NOMO-1 treated with dmso at 0.1 percent for 144 hours (cell line): Measurements from ENCODE around the gene ACOT11.

Experiments
- DNase-seq: peaks from one replicate; lab custom pipeline; 2025; ENCODE audit not compliant: unreplicated experiment; lab: John Stamatoyannopoulos, UW

ACOT11 gene

DNA sequence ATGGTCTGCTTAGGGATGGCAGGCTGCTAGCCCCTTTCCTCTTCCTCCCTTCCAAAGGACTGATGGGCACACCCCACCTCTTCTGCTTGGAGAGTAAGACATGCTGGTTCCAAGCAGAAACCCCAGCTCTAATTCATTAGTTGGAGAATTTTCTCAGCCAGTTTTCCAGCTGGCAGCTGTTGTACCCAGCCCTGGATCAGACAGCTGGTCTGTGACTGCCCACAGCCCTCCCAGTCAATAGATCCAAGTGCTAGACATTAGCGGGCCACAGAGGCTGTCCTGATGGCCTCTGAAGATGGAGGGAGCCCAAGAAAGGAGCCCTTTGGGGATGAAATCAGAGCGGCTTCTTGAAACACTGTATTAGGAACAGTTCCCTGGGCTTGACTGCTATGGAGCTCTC is 35.8 kb downstream of the ACOT11 start:
- no peak for DNase-seq

DNA sequence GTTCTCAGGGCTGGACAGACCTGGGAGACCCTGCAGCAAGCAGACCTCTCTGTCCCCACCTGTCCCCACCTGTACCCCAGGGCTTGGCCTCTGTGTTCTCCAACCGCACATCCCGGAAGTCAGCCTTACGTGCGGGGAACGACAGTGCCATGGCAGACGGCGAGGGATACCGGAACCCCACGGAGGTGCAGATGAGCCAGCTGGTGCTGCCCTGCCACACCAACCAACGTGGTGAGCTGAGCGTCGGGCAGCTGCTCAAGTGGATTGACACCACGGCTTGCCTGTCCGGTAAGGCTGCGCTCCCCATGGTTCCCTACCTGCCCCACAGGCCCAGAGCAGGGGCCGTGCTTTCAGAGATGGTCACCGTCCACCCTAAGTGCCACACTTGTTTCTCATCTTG is 36.5 kb downstream of the ACOT11 start:
- no peak for DNase-seq

DNA sequence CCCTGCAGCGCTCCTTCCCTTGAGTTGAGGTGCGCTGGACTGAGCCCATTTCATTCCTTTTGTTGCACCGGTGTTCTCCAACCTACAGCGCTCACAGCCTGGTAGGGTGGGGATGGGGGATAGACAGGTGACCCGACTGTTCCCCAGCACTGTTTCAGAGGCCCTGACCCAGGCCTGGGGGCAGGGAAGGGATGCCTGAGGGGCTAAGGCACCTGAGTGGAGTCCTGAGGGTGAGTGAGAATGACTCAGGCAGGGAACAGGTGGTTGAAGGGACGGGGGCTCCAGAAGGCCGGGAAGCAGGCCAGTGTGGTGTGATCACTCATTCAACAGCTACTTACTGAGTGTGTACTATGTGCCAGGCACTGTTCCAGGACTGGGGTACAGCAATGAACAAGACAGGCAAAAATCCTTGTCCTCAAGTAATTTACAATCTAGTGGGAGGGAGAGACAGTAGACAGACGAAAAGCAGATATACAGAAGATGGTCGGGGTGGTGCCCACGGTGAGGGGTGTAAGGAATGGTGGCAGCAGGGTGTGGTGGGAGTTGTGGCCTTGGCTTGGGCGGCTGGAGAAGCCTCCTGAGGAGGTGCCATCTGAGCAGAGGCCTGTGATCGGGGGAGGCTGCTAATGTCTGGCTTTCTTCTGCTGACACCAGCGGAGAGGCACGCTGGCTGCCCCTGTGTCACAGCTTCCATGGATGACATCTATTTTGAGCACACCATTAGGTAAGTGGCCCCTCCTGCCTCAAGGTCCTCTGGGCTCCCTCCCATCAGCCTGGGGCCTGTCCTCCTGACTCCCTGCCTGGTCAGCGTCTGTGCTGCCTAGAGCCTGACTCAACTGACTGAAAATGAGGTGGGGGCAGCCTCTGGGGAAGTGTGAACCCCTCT is 37.4 kb downstream of the ACOT11 start:
- DNase-seq = no peak

DNA sequence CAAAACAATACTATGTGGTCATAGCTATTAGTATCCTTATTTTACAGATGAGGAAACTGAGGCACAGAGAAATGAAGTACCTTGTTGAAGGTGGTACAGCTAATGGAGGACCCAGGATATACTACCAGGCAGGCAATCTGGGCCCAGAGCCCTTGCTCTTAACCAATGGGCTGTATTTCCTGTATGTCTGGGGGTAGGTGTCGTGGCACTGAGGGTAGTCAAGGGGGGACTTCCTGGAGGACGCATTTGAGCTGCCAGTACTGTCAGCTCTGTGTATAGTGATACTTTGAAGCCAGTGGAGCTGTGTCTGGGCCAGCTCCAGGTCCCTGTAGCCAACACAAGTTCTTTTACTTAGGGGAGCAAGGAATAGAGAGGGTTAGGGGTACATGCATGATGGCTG is 40.3 kb downstream of the ACOT11 start:
- no peak for DNase-seq

DNA sequence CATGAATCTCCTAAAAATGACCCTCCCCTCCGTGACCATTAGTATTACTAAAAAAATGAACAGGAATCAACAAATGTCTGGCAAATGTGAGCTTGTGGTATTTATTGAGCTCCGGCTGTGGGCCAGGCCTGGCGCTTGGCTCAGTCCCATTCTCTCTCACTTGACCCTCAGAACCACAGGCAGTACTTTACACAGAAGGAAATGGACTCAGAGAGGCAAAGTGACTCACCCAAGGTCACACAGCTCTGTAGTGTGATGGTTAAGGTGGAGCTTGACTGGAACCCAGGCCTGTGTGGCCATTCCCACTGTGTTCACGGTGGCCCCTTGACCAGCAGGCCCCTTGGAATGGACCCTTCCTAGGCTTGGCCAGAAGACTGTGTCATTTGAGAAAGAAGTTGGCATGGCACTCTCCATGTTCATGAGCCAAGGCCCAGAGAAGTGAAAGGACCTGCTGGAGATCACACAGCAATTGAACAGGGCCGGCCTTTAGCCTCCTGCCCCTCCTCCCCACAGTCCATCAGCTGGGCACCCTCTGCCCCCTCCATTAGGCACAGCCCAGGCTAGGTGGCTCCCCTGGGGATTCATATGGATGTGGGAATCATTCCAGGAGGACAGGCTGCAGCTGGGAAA is 43.2 kb downstream of the ACOT11 start:
- no peak for DNase-seq

DNA sequence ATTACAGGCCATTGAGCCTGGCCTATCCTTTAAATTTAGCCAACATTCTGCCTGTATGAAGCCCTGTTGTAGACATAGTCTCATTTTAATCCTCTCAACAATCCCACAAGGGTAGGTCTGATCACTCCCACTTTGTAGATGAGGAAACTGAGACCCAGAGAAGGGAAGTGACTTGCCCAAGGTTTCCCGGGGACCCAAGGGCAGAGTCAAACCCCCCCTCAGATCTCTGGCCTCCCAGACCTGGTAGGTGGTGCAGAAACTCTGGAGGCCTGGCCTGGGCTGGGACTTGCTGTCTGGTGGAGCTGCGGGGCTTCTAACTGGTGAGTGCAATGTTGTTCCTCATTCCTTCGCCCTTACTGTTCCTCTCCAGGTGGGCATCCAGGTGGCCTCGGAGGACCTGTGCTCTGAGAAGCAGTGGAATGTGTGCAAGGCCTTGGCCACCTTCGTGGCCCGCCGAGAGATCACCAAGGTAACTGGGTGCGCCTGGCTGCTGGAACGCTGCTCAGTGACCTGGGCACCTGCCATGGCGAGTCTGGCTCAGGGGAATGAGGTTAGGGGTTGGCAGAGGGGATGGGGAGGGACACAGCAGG is 45.6 kb downstream of the ACOT11 start:
- no peak for DNase-seq

DNA sequence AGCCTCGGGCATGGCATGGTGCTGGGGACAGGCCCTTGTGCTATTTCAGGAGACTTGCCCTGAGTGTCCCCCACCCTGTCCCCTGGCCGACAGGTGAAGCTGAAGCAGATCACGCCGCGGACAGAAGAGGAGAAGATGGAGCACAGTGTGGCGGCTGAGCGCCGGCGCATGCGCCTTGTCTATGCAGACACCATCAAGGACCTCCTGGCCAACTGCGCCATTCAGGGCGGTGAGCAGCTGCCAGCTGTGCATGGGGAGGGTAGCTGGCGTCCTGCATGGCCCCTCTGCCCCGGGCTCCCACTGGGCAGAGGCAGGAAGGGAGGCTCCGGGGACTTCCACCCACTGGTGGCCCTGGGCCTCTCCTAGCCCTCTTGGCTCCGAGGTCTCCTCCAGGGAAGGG is 46.4 kb downstream of the ACOT11 start:
- DNase-seq = no peak

DNA sequence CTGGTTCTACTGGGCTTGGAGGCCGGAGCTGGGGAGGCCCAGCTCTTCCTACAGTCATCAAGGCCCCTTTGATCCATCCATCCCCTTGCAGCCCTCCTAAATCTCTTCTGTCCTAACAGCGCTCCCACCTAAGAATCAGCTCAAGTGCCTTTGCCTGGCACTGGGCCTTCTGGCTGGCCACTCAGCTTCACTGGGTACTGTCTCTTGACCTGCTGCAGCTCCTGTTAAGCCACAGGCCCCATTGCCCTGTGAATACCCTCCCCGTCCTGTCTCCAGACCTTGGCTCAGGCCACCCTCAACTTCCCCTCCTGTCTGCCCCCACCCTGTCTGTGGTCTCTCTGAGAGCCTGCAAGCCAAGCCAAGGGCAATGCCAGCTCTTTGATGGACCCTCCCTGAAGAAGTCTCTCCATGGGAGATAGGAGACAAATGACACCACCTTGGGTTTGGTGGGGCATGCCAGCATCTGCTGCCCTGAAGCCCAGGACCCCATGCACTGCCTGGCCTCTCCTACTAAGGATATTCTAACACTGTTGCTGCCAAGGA is 48.0 kb downstream of the ACOT11 start:
- no peak for DNase-seq

DNA sequence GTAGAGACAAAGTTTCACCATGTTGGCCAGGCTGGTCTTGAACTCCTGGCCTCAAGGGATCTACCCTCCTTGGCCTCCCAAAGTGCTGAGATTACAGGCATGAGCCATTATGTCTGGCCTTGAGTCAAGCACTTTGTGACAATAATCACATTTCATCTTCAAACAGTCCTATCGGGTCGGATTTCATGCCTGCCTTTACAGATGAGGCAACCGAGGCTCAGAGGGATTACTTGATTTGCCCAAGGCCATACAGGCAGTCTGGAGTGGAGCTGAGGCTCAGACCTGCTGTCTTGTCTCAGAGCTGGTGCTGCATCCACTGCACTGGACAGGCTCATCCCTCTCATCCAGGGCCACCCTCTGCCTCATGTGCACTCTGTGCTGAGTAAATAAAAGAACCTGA is 48.7 kb downstream of the ACOT11 start:
- DNase-seq = no peak

DNA sequence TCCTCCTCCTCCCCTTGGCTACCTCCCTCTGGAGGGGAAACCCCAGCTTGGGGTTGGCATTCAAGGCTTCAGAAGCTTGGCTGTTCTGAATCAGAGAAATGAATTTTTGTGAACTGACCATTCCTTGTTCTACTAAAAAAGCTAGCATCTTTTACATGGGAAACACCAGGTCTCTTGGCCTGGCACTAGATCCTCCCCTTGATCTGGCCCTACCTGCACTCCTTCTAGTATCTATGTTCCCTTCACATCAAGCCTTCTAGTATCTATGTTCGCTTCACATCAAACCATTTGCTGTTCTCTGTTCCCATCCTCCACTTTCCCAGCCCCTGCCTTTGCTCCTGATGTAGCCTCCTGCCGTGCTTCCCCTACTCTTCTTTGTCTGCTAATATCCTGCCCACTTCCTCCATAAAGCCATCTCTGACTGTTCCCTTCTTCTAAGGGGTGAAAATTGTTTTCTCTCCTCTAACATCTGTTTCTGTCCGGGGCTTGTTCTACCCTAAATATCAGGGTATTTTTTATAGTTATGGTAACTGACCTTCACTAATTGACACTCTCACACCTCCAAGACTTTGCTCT is 49.5 kb downstream of the ACOT11 start:
- no peak for DNase-seq

DNA sequence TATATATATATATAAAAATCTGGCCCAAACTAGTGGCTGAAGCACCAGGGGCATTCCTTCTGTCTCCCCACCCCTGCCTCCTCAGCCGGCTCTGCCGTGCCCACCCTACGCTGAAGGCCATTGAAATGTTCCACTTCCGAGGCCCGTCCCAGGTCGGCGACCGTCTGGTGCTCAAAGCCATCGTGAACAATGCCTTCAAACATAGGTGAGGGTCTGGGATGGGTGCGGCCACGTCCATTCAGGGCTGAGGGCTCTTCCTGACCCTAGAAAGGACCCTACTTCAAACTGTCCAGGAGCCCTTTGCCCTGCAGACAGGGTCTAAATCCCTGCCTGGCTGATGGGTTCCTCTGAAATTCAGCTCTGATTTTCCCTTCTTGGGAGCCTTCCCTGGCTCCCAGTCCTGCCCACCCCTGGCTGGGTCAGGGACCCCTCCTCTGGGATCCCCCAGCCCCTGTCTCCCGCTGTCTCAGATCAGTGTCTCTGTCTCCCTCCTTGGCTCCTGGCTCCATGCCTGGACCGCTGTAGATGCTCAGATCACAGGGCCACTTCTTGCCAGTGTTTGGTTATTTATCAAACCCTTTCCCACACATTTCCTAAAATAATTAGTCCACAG is 51.3 kb downstream of the ACOT11 start:
- DNase-seq = no peak

DNA sequence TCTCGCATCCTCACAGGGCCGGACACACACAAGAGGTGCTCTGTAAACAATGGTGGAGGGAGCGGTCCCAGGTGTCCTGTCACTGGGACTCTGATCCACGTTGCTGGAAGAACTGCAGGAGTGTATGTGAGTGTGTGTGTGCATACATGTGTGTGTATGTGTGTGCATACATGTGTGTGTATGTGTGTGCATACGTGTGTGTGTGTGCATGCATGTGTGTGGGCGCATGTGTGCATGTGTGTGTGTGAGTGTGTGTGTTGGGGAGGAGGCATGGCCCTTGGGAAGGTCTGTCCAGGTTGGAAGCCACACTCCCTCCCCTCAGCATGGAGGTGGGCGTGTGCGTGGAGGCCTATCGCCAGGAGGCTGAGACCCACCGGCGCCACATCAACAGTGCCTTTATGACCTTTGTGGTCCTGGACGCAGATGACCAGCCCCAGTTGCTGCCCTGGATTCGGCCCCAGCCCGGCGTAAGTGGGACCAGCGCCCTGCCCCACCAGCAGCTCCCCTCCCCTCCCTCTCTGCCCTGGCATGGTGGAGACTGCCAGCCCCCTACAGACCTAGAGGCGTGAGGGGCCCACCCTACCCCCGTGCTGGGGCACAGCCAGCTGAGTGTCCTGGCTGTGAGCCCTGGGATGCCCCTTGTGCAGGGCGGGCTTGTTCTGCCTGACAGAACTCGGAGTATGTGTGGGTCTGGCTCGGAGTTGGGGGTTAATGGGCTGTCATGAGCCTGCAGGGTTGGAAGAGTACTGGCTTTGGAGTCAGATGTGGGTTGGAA is 53.1 kb downstream of the ACOT11 start:
- no peak for DNase-seq

DNA sequence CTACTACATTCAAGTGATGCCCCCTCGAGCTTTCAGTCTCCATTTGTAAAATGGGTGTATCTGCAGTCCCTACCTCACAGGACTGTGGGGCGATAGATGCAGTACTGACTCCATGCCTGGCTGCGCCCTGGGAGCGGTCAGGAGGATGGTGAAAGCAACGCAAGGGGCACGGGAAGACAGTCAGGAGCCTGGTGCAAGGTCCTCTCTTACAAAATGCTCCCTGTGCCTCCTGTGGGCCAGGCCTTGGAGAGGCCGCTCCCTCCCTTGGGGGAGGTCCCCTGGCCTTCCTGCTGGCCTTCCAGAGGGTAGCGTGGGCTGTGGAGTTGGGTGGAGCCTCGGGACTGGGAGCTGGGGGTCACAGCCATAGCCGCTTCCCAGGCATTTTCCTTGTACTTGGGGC is 53.7 kb downstream of the ACOT11 start:
- no peak for DNase-seq

DNA sequence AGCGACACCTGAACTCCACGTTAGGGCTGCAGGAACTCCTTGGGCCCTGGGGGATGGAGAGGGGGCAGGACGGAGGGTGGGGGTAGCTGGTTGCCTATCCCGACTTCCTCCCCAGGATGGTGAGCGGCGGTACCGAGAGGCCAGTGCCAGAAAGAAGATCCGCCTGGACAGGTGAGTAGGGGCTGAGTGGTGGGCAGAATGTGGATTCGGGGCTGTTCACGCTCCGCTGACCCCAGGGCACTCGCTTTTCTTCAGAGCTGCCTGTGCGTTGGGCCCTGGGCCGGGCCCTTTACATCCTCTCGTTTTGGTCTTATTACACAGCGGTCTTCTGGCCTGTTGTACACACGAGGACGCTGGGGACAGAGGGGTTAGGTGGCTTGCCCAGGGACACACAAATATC is 54.5 kb downstream of the ACOT11 start:
- DNase-seq = no peak

DNA sequence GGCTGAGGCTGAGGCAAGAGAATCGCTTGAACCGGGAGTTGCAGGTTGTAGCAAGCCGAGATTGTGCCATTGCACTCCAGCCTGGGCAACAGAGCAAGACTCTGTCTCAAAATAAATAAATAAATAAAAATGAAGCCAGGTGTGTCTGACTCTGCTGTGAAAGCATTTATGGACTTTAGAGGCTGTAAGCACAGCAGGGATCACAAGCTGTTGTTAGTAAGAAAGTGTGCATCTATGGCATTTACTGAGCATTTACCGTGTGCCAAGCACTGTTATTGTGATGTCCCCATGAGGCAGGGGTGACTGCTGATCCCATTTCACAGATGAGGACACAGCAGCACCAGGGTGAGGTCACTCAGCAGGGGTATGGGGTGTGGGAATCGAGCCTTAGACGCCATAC is 55.2 kb downstream of the ACOT11 start:
- DNase-seq = no peak

DNA sequence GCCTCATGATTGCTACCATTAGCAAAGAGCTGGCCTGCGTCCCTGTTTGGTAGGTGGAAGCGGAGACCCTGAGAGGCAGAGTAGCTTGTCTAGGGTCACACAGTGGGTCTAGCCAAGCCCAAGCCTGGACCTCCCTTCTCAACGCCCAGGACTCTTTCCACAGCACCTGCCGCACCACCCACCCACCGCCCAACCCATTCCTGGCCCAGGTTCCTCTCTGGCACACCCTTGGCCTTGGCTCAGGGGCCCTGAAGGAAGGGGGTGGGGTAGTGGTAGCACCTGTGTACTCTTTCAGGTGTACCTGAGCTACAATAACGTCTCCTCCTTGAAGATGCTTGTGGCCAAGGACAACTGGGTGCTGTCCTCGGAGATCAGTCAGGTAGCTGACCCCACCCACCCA is 56.0 kb downstream of the ACOT11 start:
- DNase-seq = no peak

DNA sequence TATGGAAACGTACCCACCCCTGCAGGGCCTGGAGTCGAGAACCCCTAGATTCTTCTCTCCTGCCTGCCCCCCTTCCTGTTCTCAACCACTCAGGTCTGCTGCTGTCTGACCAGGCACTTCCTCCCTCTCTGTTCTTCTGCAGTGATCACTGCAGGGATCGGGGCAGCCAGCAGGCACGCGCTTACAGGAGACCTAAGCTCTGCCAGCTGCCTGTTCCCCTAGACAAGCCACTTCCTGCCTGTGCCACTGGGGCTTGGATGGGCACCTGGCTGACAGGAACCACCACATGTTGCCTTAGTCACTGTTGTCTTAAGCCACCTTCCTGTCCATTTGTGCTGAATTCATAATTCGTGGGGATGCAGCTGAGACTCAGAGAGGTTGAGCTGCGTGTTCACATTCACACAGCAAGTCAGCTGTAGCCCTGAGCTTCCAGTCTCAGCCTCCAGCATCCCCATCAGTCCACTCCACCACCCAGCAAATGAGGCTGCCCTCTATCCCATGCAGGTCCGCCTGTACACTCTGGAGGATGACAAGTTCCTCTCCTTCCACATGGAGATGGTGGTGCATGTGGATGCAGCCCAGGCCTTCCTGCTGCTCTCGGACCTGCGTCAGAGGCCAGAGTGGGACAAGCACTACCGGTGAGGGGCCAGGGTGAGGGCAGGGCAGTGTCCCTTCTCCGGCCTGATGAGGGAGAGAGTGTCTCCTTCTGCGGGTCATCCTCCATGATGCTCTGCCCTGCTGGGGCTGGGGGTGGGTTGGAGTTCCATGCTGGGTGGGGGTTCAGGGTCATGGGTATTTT is 56.7 kb downstream of the ACOT11 start:
- no peak for DNase-seq

DNA sequence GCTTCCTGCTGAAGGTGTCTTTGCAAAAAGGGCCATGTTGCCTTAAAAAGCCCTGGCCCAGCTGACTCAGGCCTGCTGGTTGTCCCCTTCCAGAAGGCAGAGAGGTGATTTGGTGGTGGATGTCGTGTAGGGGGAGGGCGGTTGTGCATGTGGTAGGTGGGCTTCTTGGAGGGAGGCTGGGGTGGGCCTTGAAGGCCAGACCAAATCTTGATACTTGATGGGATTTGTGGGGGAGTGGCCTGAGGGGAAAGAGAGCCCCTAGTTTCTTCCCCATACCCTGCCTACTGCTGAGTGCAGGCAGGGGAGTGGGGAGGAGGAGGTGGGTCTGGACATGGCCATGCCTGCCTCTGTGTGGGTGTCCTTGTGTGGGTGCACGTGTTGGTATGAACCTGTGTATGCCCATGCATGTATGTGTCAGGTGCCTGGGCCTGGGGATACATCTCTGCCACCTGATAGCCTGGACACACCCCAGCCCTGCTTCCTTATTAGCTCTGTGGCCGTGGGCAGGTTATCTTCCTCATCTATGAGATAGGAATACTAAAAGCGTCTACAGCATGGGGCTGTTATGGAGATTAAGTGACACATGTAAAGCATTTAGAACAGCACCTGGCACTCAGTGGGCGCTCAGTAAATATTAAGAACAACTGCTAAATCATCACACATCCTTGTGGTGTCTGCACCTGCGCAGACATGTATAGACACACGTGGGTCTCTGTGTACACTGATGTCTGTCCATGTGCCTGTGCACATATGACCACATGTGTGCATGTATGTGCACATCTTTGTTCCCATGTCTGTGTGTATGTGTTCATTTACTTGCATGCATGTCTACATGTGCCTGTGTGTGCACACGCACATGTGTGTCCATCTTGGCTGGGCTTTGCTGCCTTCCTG is 58.3 kb downstream of the ACOT11 start:
- no peak for DNase-seq

DNA sequence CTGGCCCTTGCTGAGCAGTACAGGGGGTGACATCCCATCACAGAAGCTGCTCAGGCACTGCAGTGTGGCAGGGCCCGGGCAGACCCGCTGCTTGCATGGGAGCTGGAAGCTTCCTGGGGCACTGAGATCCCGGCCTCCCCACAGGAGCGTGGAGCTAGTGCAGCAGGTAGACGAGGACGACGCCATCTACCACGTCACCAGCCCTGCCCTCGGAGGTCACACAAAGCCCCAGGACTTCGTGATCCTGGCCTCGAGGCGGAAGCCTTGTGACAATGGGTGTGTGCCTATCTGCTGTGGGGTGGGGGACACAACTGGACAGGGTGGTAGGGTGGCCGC is 58.9 kb downstream of the ACOT11 start:
- DNase-seq = no peak
